NCI-H748 treated with DMSO at 0.1 percent for 48 hours (cell line): ENCODE measurements around the gene ZSCAN18.
"Not testable (repeated sequence)": the region's sequence is repeated elsewhere in the genome, so short reads cannot be mapped to it uniquely, and the experiment has no call there.

Experiments used
- DNase-seq: peaks from one replicate; lab custom pipeline; 2025; lab: John Stamatoyannopoulos, UW

Gene ZSCAN18

GRCh38 chr19:58097781-58098681 is at the start of gene ZSCAN18:
ZSCAN18 (minus strand) TSS chr19:58098231; CDS start chr19:58090267, 7,964 bp downstream.
- DNase-seq: peak; percentile 97

DNA sequence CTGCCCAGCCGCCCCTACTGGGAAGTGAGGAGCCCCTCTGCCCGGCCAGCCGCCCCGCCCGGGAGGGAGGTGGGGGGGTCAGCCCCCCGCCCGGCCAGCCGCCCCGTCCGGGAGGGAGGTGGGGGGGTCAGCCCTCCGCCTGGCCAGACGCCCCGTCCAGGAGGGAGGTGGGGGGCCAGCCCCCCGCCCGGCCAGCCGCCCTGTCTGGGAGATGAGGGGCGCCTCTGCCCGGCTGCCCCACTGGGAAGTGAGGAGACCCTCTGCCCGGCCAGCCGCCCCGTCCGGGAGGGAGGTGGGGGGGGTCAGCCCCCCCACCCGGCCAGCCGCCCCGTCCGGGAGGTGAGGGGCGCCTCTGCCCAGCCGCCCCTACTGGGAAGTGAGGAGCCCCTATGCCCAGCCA is 49.4 kb upstream of the ZSCAN18 start:
- not testable (repeated sequence) for DNase-seq

- no peak for DNase-seq
Measured at GRCh38 chr19:58145849-58146248, 47.8 kb upstream of the ZSCAN18 start.

DNA sequence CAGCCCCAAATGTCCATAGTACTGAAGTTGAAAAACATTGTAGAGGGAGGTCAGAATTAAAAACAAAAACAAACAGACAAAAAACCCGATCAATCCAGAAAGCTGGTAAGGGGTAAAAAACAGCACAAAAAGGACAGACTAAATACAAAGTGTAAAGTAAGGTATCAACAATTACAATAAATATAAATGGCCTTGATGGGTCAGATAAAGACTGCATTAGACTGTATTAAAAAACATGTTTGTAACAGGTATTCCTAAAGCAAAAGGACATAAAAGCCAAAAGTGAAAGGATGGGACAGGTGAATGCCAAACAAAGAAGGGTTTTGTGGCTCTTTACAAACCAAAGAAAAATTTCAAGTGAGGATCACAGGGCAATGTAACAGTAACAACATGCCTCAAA is 36.2 kb upstream of the ZSCAN18 start:
- no peak for DNase-seq

DNA sequence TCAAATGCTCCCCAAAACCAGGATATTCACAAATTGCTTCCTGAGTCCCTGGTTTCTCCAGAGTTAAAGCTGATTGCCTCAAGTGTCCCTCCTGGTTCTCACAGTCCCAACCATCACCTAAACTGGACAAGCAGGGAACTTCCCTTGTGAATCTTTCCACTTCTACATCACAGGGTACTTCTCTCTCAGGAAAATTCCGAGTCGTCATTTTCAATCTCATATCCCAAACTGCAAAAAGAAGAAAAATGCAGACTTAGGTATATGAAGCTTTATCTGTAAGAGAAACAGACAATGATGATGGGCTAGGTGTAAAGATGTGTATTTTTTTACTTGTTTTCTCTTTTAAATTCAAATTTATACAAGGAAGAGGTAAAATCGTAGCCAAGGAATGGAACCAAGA is 31.3 kb upstream of the ZSCAN18 start:
- DNase-seq: no peak

- no peak for DNase-seq
Measured at GRCh38 chr19:58128041-58128685, 30.1 kb upstream of the ZSCAN18 start.

DNA sequence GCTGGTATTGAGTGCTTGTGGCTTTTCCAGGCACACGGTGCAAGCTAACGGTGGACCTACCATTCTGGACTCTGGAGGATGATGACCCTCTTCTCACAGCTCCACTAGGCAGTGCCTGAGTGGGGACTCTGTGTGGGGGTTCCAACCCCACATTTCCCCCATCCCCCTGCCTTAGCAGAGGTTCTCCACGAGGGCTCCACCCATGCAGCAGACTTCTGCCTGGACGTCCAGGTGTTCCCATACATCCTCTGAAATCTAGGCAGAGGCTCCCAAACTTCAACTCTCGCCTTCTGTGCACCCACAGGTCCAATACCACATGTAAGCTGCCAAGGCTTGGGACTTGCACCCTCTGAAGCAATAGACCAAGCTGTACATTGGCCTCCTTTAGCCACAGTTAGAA is 25.3 kb upstream of the ZSCAN18 start:
- DNase-seq: no peak

GRCh38 chr19:58118979-58119733 is 21.1 kb upstream of the ZSCAN18 start:
- no peak for DNase-seq

DNA sequence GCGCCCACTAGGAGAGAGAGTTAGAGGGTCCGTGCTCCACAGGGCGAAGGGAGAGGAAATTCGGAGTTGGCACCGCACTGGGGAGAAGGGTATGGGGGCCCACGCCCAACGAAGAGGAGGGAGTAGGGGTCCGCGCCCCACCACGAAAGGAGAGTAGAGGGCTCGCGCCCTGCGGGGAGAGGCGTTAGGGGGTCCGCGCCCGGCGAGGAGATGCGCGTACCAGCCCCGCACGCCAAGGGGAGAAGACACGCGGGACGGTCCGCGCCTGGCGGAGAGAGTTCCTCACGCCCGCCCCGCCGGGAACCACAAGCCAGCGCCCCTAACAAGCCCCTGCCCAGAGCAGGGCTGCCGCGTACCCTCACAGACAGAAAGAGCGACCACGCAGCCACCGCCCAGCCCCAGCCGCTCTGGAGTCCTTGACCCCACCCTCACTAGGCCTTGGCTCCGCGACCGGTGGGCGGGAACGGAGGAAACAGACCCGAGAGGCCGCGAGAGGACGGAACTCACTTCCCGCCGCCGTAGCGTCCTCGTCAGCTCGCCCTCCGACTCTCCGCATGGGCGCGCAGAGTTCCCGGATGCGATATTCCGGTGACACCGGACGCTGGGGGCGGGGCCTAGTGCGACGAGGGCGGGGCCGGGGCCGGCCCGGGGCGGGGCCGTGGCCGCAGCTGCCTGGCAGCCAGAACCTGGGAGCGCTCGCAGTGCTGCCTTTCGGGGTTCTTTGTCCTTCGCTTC is 20.0 kb upstream of the ZSCAN18 start:
- no peak for DNase-seq

DNA sequence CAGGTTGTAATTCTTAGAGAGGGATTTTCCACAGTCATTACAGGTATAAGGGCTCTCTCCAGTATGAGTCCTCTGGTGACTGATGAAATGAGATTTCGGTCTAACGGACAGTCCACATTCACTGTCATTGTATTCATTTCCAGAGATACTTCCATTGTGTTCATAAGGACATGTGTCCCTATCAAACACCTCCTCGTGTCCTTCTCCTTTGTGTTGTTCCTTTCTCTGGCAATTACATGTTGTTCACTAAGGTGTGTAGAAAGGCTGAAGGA is 10.5 kb upstream of the ZSCAN18 start:
- no peak for DNase-seq

DNA sequence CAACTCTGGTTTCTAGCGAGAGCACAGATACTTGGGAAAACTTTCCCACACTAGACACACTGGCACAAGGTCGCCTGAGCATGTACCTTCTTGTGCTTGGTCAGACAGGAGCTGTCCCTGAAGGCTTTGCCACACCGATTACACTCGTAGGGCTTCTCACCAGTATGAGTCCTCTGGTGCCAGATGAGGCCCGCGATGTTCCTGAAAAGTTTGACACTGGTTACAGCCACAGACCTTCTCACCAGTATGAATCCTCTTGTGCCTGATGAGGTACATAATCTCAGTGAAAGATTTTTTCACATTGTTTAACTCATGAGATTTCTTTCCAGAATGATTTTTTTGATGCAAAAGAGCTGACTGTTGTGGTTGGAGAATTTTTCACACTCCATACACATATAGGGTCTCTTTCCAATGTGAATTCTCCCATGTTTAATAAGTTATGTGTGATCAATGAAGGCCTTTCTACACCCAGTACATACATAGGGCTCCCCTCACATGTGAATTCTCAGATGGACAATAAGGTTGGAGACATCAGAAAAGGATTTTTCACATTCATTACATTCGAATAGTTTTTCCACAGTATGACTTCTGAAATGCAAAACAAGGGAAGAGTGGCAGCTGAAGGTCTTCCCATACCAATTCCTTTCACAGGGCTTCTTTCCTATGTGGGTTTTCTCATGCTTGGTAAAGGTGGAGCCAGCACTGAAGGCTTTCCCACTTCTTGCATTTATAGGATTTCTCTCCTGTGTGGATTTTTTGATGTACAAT is 9.9 kb upstream of the ZSCAN18 start:
- DNase-seq: no peak

DNA sequence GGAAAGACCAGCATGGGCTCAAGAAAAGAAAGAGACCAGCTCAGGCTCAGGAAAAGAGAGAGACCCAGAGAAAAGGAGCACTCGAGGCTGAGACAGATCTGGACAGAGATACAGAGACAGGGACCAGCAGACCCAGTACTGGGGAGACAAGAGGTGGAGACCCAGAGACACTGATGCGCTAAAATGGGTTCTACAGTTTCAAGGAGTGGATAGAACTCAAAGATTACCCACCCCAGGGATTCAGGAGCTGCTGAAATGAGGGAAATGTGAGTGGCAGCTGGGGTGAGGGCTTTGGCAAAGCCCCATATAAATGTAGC is 609 bp upstream of the ZSCAN18 start:
- DNase-seq: no peak

DNA sequence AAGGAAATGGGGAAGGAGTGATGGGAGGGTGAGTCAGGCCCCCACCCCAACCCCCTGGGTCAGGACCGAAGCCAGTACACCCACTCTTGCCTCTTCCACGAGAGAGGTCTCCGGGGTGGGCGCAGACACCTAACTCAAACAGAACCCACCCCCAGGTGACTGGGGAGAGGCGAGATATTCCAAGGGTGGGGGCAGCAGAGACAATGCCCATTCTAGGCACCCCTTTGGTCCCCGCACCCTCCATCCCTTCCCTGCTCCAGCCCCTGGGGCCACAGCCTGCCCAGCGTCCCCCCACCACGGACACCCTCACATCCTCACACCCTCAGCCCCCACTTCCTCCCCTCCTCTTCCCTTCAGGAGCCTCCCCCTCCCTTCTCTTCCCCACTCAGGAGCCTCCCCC is 682 bp downstream of the ZSCAN18 start:
- DNase-seq: no peak

- DNase-seq: no peak
Measured at GRCh38 chr19:58096884-58097283, 1.1 kb downstream of the ZSCAN18 start.

GRCh38 chr19:58095328-58095727 is 2.7 kb downstream of the ZSCAN18 start:
- no peak for DNase-seq

GRCh38 chr19:58093071-58093470 is 5.0 kb downstream of the ZSCAN18 start:
- DNase-seq: no peak

- no peak for DNase-seq
Measured at GRCh38 chr19:58091251-58091995, 6.6 kb downstream of the ZSCAN18 start.

DNA sequence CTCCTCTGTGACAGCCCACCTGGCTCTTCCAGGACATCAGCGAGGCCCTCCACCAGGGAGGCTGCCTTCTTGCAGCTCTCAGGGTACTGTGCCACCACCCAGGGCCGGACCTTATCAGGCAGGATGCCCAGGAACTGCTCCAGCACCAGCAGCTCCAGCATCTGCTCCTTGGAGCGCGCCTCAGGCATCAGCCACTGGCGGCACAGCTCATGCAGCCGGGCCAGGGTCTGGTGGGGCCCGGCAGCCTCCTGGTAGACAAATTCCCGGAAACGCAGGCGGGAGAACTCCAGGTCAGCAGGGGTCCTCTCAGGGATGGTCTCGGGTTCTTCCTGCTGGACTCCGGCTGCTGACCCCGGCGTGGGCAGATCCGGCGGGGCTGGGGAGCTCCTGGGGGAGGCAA is 8.2 kb downstream of the ZSCAN18 start:
- DNase-seq: no peak

DNA sequence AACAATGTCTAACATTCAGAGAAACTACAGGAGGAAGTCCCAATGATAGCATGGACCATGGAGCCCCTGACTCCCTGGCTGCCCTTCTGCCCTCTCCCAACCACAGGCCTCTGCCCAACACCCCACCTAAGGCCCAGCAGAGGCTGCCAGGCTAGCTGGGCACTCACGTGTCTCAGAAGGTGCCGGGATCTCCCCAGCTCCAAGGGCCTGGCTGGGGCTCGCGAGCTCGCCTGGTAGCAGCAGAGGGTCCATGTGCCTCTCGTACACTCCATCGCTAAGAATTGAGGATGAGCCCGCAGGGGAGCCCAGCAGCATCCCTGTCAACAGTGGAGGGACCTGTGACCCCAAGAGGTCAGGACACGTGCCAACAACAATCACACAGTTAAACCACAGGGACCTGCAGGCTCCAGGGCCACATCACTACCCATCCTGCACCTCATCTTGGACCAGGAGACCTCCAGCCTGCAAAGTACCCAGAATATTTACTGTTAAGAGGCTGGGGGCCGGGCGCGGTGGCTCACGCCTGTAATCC is 9.4 kb downstream of the ZSCAN18 start:
- no peak for DNase-seq

- DNase-seq: no peak
Measured at GRCh38 chr19:58086825-58087710, 11.0 kb downstream of the ZSCAN18 start.
